ENCODE results near the gene NFATC2. TPM values are rescaled to one million over a fixed set of nuclear protein-coding genes. Genes with fewer than 3 reads are reported as not detected.

Gene NFATC2
- total RNA-seq, 1 experiment from 2014 or later: 15.8 TPM

- Mint-ChIP-seq H3K9me3 (ENCODE audit: low read depth, unreplicated experiment) (no peaks in the 10 kb centered on the region), H3K27me3 (ENCODE audit: unreplicated experiment) (peaks cover 63% of the 10 kb centered on the region), H3K4me1 (ENCODE audit: low read depth, unreplicated experiment) (peaks cover 31% of the 10 kb centered on the region), H3K4me3 (ENCODE audit: low read depth, unreplicated experiment) (peak overlapping the region; percentile 63), H3K27ac (ENCODE audit: unreplicated experiment) (peak overlapping the region; percentile 31), H3K36me3 (ENCODE audit: insufficient read depth, unreplicated experiment) (no peaks in the 10 kb centered on the region)
- no peak for DNase-seq
- no TSS peak for BruUV-seq (replicated peaks)
- intact Hi-C loops (cut with micrococcal nuclease; ENCODE audit: unreplicated experiment): no loop called here
- CTCF ChIA-PET: interaction anchor here (0.6 to 1.4 kb wide), 6 partner anchors 20 to 200 kb away, joined by 3 to 5 read pairs (median 3); partner anchors contain the start of gene NFATC2
- TF ChIP-seq CTCF (IDR thresholded peaks at IDR 0.05; ENCODE audit: unreplicated experiment): no peak
Measured at GRCh38 chr20:51563174-51563485, 20.6 kb upstream of the NFATC2 start.

- Mint-ChIP-seq H3K27me3 (ENCODE audit: unreplicated experiment) (peaks cover 59% of the 10 kb centered on the region), H3K4me3 (ENCODE audit: low read depth, unreplicated experiment) (peak overlapping the region; percentile 63), H3K4me1 (ENCODE audit: low read depth, unreplicated experiment) (peaks cover 31% of the 10 kb centered on the region), H3K9me3 (ENCODE audit: low read depth, unreplicated experiment) (no peaks in the 10 kb centered on the region), H3K36me3 (ENCODE audit: insufficient read depth, unreplicated experiment) (no peaks in the 10 kb centered on the region), H3K27ac (ENCODE audit: unreplicated experiment) (peak overlapping the region; percentile 31)
- intact Hi-C loops (cut with micrococcal nuclease; ENCODE audit: unreplicated experiment): no loop called here
- CTCF ChIA-PET: interaction anchor here (0.5 to 1.4 kb wide), 7 partner anchors 20 to 1967 kb away, joined by 3 to 5 read pairs (median 4); partner anchors contain the start of gene NFATC2
- BruUV-seq (replicated peaks): no TSS peak
- TF ChIP-seq CTCF (IDR thresholded peaks at IDR 0.05; ENCODE audit: unreplicated experiment): no peak
- DNase-seq: peak; percentile 50
Measured at GRCh38 chr20:51562332-51563173, 20.0 kb upstream of the NFATC2 start.

- DNase-seq: no peak
- H3K9me3 Mint-ChIP-seq (ENCODE audit: low read depth, unreplicated experiment): no peaks in the 10 kb centered on the region
- peaks cover 61% of the 10 kb centered on the region for H3K27me3 Mint-ChIP-seq (ENCODE audit: unreplicated experiment)
- peak overlapping the region; percentile 63 for H3K4me3 Mint-ChIP-seq (ENCODE audit: low read depth, unreplicated experiment)
- CTCF ChIA-PET: interaction anchor here (0.6 to 1.3 kb wide), 3 partner anchors 19 to 674 kb away, joined by 3 to 5 read pairs (median 3); partner anchors contain the start of gene NFATC2
- H3K27ac Mint-ChIP-seq (ENCODE audit: unreplicated experiment): no peak overlapping the region
- peaks cover 31% of the 10 kb centered on the region for H3K4me1 Mint-ChIP-seq (ENCODE audit: low read depth, unreplicated experiment)
- no peak for TF ChIP-seq CTCF (IDR thresholded peaks at IDR 0.05; ENCODE audit: unreplicated experiment)
- BruUV-seq (replicated peaks): no TSS peak
- H3K36me3 Mint-ChIP-seq (ENCODE audit: insufficient read depth, unreplicated experiment): no peaks in the 10 kb centered on the region
- intact Hi-C loops (cut with micrococcal nuclease; ENCODE audit: unreplicated experiment): no loop called here
Measured at GRCh38 chr20:51562027-51562331, 19.5 kb upstream of the NFATC2 start.

GRCh38 chr20:51560550-51561307 is 18.2 kb upstream of the NFATC2 start:
- H3K36me3 Mint-ChIP-seq (ENCODE audit: insufficient read depth, unreplicated experiment): no peaks in the 10 kb centered on the region
- H3K9me3 Mint-ChIP-seq (ENCODE audit: low read depth, unreplicated experiment): no peaks in the 10 kb centered on the region
- intact Hi-C loops (cut with micrococcal nuclease; ENCODE audit: unreplicated experiment): no loop called here
- no TSS peak for BruUV-seq (replicated peaks)
- H3K27me3 Mint-ChIP-seq (ENCODE audit: unreplicated experiment): peaks cover 74% of the 10 kb centered on the region
- peaks cover 31% of the 10 kb centered on the region for H3K4me1 Mint-ChIP-seq (ENCODE audit: low read depth, unreplicated experiment)
- no peak overlapping the region for H3K4me3 Mint-ChIP-seq (ENCODE audit: low read depth, unreplicated experiment)
- CTCF ChIA-PET: interaction anchor here (0.6 kb wide), 1 partner anchor 11 kb away, joined by 3 read pairs; no protein-coding TSS in a partner anchor
- no peak for TF ChIP-seq CTCF (IDR thresholded peaks at IDR 0.05; ENCODE audit: unreplicated experiment)
- H3K27ac Mint-ChIP-seq (ENCODE audit: unreplicated experiment): no peak overlapping the region
- DNase-seq: no peak
